GM12874 (cell line): Measurements from ENCODE around the gene ETFA.

Source experiments
- TF ChIP-seq, protein P1 (sequence below): IDR thresholded peaks from 2 replicates; pipeline ENCODE4 v1.5.1; 2011; ENCODE audit warnings: low read depth, mild to moderate bottlenecking, control low read depth, low read length, moderate library complexity; ENCODE audit not compliant: insufficient read depth

ETFA gene

DNA sequence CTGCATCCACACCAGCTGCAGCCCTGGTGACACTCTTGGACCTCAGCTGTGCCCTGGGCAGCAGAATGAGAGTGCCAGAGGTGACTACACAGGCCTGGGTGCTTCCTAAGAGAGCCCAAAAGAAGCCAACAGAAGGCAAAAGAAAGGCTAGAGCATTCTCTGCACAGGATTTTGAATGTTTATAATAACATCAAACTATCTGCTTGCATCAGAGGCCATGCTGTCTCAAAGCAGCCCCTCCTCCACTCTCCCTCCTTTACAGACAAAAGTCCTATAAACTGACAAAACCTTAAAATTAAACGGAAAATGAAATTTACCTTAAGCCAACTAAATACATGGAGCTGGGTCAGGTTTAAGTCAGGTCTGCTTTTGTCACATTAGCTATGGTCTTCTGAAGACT, 95.6 kb downstream of the ETFA start:
- TF ChIP-seq, protein P1, sequence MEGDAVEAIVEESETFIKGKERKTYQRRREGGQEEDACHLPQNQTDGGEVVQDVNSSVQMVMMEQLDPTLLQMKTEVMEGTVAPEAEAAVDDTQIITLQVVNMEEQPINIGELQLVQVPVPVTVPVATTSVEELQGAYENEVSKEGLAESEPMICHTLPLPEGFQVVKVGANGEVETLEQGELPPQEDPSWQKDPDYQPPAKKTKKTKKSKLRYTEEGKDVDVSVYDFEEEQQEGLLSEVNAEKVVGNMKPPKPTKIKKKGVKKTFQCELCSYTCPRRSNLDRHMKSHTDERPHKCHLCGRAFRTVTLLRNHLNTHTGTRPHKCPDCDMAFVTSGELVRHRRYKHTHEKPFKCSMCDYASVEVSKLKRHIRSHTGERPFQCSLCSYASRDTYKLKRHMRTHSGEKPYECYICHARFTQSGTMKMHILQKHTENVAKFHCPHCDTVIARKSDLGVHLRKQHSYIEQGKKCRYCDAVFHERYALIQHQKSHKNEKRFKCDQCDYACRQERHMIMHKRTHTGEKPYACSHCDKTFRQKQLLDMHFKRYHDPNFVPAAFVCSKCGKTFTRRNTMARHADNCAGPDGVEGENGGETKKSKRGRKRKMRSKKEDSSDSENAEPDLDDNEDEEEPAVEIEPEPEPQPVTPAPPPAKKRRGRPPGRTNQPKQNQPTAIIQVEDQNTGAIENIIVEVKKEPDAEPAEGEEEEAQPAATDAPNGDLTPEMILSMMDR, result no peak

DNA sequence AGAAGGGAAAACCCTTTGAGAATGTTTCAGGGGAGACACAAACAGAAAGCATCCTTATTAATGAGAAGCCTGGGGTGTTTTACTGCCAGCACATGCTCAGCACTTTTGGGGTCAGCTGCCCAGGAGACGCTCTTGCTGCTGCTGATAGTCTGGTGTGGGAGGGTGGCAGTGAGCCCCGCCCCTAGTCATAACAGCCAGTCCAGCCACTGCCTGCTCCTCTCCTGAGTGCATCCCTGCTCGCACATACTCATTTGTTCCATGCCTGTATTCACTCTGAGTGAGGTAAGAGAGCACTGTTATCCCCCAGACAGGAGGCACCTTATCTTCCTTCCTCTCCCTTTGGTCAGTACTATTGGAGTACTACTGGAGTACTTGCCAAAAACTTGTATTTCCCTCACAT, 101.3 kb downstream of the ETFA start:
- TF ChIP-seq, protein P1, result no peak

DNA sequence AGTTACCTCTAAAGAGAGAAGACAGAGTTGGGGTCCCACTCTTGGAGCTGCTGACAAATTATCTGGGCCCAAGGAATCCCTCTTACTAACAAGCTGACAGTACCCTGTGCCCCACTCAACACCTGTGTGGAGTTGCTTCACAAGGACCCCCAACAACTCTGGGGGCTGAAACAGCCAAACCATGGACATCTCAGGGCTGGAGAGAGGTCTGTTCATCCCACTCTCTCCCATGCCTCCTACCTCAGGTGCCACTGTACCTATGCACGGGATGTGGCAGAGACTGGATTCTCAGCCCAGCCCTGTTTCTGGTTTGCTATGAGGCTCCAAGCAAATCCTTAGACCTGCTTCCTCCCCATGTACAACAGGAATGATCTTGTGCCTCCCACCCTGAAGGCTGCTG, 101.7 kb downstream of the ETFA start:
- TF ChIP-seq, protein P1, result no peak

DNA sequence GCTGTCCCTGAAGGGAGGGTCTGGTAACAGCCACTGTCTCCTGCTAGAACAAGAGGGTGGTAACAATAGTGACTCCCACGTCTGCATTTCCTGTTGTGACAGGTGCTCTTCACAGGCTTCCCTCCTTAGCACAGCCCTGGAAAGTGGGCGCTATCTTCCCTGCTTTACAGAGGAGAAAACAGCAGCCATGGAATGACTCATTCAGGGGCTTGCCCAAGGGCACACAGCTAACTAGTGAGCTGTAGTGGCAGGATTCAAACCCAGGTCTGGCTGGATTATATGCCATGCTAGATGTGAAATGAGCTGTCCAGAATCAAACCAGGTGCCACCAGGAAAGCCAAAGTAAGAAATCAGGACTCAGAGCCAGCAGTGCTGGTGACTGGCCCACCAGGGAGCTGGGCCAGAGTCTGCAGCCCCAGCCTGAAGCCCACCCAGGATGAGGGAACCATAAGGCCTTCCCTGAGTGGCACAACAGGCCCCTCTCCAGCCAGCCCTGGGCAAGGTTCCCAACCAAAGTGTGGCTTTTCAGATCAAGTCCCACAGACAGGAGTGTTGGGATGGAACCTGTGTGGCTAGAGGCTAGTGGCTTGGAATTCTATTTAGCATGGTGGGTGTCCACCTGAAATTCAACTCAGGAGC, 102.4 kb downstream of the ETFA start:
- TF ChIP-seq, protein P1, result no peak

DNA sequence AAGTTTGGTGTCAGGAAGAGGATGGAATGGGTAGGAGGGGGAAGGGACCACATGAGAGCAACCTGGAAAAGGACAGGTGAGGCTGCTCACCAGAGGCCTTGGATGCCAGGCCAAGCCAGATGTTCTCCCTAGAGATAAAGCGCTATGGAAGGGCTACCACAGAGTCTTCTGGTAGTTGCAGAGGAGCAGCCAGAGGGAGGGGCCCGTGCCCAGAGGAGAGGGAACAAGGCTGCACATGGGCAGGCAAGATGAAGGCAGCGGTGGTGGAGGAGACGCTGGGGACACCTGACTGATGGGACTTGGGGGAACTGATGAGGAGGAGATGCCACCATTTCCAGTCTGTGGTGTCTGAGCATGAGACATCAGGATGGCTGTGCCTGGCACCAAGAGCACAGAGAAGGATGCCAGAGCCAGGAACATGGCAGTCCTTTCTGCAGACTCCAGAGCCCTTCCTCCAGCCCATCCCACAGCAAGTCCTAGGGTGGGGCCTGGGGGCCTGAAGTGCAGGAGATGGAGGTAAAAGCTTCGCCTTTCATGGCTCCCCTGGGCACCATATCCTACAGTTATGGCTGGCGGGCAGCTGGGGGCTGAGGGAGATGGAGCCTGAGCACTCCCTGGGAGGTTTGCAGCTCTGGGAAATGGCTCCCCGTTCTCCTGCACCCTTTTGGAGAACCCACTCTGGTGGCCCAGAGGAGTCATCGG, 103.0 kb downstream of the ETFA start:
- TF ChIP-seq, protein P1, result no peak

DNA sequence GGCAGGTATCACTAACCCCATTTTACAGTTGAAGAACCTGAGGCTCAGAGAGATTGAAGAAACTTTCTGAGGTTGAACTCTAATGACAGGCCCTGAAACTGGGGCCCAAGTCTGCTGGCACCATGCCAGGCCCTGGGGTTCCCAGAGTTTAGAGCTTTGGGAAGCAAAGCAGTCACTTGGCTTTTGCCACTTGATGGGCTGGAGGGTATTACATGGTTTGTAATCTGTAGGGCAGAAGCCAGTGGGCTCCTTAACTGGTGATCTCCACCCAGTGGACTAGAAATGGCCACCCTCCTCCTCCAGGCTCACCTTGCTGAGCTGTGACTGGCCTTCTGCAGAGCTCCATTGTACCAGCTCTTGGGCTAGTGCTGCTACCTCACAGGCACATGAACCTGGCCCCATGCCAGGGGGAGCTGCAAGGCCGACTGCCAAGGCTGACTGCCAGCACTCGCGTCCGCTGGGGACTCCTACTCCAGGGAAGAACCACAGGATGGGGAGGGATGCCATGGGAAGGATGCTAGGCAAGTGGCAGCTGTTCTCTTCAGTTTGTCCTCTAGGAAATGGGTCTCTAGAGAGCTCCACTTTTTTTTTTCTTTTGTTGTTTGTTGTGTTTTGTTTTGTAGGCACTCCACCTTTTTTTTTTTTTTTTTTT, 104.8 kb downstream of the ETFA start:
- TF ChIP-seq, protein P1, result no peak

DNA sequence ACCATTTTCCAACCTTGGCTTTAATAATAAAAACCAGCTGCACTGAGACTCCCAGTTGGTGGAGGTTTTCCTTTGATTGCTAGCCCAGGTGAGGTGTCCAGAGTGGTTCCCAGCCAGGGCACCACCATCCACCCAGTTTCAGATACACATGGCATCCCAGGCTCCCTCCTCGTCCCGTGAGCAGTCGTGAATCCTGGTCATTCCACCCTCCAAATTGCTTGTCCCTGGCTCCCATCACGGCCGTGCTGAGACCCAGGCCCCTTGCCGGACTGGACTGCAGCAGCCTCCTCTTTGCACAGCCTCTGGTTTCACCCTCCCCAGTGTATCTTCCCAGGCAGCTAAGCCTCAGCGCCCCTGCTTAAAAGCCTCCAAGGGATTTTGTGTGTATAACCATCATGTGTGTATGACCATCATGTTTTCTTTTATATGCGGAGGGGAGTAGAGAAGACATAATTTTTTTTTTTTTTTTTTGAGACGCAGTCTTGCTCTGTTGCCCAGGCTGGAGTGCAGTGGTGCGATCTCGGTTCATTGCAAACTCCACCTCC, 106.3 kb downstream of the ETFA start:
- TF ChIP-seq, protein P1, result no peak
